ENCODE data around the gene KLK4. TPM values are rescaled to one million over a fixed set of nuclear protein-coding genes. Genes with fewer than 3 reads are reported as not detected.
A peak's percentile ranks its signal among the peaks of the same experiment; 100 is the strongest.

Gene KLK4
- total RNA-seq, 1 donor from 2014 or later = not detected

- DNase-seq (ENCODE audit: low read depth, low spot score) = no peak
- peaks cover 9% of the 10 kb centered on the region for H3K4me1 Mint-ChIP-seq
- no peaks in the 10 kb centered on the region for H3K9me3 Mint-ChIP-seq
- H3K27ac Mint-ChIP-seq (ENCODE audit: unreplicated experiment) = no peak overlapping the region
- H3K4me3 Mint-ChIP-seq = no peak overlapping the region
- peaks cover 60% of the 10 kb centered on the region for H3K27me3 Mint-ChIP-seq (ENCODE audit: low read depth)
- no peaks in the 10 kb centered on the region for H3K36me3 Mint-ChIP-seq (ENCODE audit: low read depth)
- no peak for TF ChIP-seq CTCF (conservative IDR thresholded peaks at IDR 0.05)
These were observed 14.5 kb upstream of the KLK4 start for GRCh38 chr19:50925734-50926133.

- H3K27me3 Mint-ChIP-seq (ENCODE audit: low read depth) = peaks cover 62% of the 10 kb centered on the region
- no peaks in the 10 kb centered on the region for H3K36me3 Mint-ChIP-seq (ENCODE audit: low read depth)
These were observed 13.4 kb upstream of the KLK4 start for GRCh38 chr19:50924586-50924985.

GRCh38 chr19:50922317-50922853, 11.2 kb upstream of the KLK4 start:
- peak; percentile 91 for TF ChIP-seq CTCF (conservative IDR thresholded peaks at IDR 0.05)
- DNase-seq (ENCODE audit: low read depth, low spot score) = peak; percentile 80
- Mint-ChIP-seq H3K36me3 (ENCODE audit: low read depth) (no peaks in the 10 kb centered on the region), H3K4me1 (peaks cover 9% of the 10 kb centered on the region), H3K9me3 (no peaks in the 10 kb centered on the region), H3K27ac (ENCODE audit: unreplicated experiment) (no peak overlapping the region), H3K27me3 (ENCODE audit: low read depth) (peaks cover 72% of the 10 kb centered on the region), H3K4me3 (no peak overlapping the region)

More at GRCh38 chr19:50924586-50924985, 13.4 kb upstream of the KLK4 start:
- no peaks in the 10 kb centered on the region for H3K9me3 Mint-ChIP-seq
- H3K4me3 Mint-ChIP-seq = no peak overlapping the region
- no peak for DNase-seq (ENCODE audit: low read depth, low spot score)
- H3K4me1 Mint-ChIP-seq = peaks cover 9% of the 10 kb centered on the region
- no peak for TF ChIP-seq CTCF (conservative IDR thresholded peaks at IDR 0.05)
- no peak overlapping the region for H3K27ac Mint-ChIP-seq (ENCODE audit: unreplicated experiment)

- Mint-ChIP-seq H3K9me3 (no peaks in the 10 kb centered on the region), H3K36me3 (ENCODE audit: low read depth) (no peaks in the 10 kb centered on the region), H3K27me3 (ENCODE audit: low read depth) (peaks cover 75% of the 10 kb centered on the region), H3K4me3 (no peak overlapping the region), H3K4me1 (peaks cover 9% of the 10 kb centered on the region), H3K27ac (ENCODE audit: unreplicated experiment) (no peak overlapping the region)
- no peak for DNase-seq (ENCODE audit: low read depth, low spot score)
- no peak for TF ChIP-seq CTCF (conservative IDR thresholded peaks at IDR 0.05)
These were observed 10.5 kb upstream of the KLK4 start for GRCh38 chr19:50921426-50922316.

- TF ChIP-seq CTCF (conservative IDR thresholded peaks at IDR 0.05) = no peak
- H3K27me3 Mint-ChIP-seq (ENCODE audit: low read depth) = peaks cover 44% of the 10 kb centered on the region
- no peaks in the 10 kb centered on the region for H3K9me3 Mint-ChIP-seq
- no peaks in the 10 kb centered on the region for H3K36me3 Mint-ChIP-seq (ENCODE audit: low read depth)
- no peaks in the 10 kb centered on the region for H3K4me1 Mint-ChIP-seq
- DNase-seq (ENCODE audit: low read depth, low spot score) = no peak
- H3K27ac Mint-ChIP-seq (ENCODE audit: unreplicated experiment) = no peak overlapping the region
- no peak overlapping the region for H3K4me3 Mint-ChIP-seq
These were observed 4.9 kb upstream of the KLK4 start for GRCh38 chr19:50916069-50916468.

Measured in neural crest cell (in vitro differentiated cells).